NCI-H2196 treated with DMSO at 0.1 percent for 48 hours (cell line): ENCODE results near the gene KCTD4.
"Not testable (repeated sequence)": the region's sequence is repeated elsewhere in the genome, so short reads cannot be mapped to it uniquely, and the experiment has no call there.

ENCODE experiments used
- DNase-seq: peaks from one replicate; lab custom pipeline; 2025; ENCODE audit not compliant: unreplicated experiment; lab: John Stamatoyannopoulos, UW

KCTD4 gene

GRCh38 chr13:45216193-45216592, 15.3 kb upstream of the KCTD4 start:
- no peak for DNase-seq

- DNase-seq, result no peak
Observed at GRCh38 chr13:45215392-45216077, 14.7 kb upstream of the KCTD4 start.

GRCh38 chr13:45209229-45209628, 8.4 kb upstream of the KCTD4 start:
- DNase-seq, result no peak

GRCh38 chr13:45208132-45208531, 7.3 kb upstream of the KCTD4 start:
- DNase-seq, result no peak

- DNase-seq, result no peak
Observed at GRCh38 chr13:45207319-45207718, 6.5 kb upstream of the KCTD4 start.

GRCh38 chr13:45206340-45206739, 5.5 kb upstream of the KCTD4 start:
- DNase-seq, result no peak

GRCh38 chr13:45205124-45205523, 4.3 kb upstream of the KCTD4 start:
- DNase-seq, result no peak

GRCh38 chr13:45199711-45200110, 1.1 kb downstream of the KCTD4 start:
- DNase-seq, result no peak

- no peak for DNase-seq
Observed at GRCh38 chr13:45198924-45199323, 1.9 kb downstream of the KCTD4 start.

- no peak for DNase-seq
Observed at GRCh38 chr13:45198041-45198440, 2.8 kb downstream of the KCTD4 start.

- DNase-seq, result no peak
Observed at GRCh38 chr13:45196622-45197021, 4.2 kb downstream of the KCTD4 start.

- DNase-seq, result no peak
Observed at GRCh38 chr13:45196096-45196495, 4.7 kb downstream of the KCTD4 start.

GRCh38 chr13:45195421-45195820, 5.4 kb downstream of the KCTD4 start:
- DNase-seq, result no peak

GRCh38 chr13:45194081-45194939, 6.5 kb downstream of the KCTD4 start:
- no peak for DNase-seq

GRCh38 chr13:45191874-45192273, 9.0 kb downstream of the KCTD4 start:
- DNase-seq, result no peak

GRCh38 chr13:45189511-45189910, 11.3 kb downstream of the KCTD4 start:
- not testable (repeated sequence) for DNase-seq

GRCh38 chr13:45189077-45189476, 11.8 kb downstream of the KCTD4 start:
- DNase-seq, result not testable (repeated sequence)

GRCh38 chr13:45185286-45185685, 15.6 kb downstream of the KCTD4 start:
- DNase-seq, result no peak

GRCh38 chr13:45184693-45185092, 16.2 kb downstream of the KCTD4 start:
- no peak for DNase-seq

- no peak for DNase-seq
Observed at GRCh38 chr13:45180713-45181601, 19.9 kb downstream of the KCTD4 start.

- no peak for DNase-seq
Observed at GRCh38 chr13:45180303-45180702, 20.5 kb downstream of the KCTD4 start.
